Stomach (tissue), 4 donors: ENCODE data around the gene HELZ2.

Experiments used
- POLR2AphosphoS5 ChIP-seq, 3 donors: sonication (generic); formaldehyde crosslinking; IDR thresholded peaks; one replicate each; pipeline ENCODE4 v1.6.1; 2016; ENCODE audit warnings: antibody characterized with exemption in 3 of 3
- TF ChIP-seq, protein P1 (sequence below), 7 experiments: fragments of 450-650 bp in 4 of 7; fragments of 200-600 bp in 3 of 7; sonication (generic) in 3 of 7; IDR thresholded peaks; one replicate each; pipeline ENCODE4 v1.5.1; 2016 to 2019; ENCODE audit warnings: antibody characterized with exemption in 7 of 7, control low read depth in 2 of 7, mild to moderate bottlenecking in 1 of 7

DNA sequence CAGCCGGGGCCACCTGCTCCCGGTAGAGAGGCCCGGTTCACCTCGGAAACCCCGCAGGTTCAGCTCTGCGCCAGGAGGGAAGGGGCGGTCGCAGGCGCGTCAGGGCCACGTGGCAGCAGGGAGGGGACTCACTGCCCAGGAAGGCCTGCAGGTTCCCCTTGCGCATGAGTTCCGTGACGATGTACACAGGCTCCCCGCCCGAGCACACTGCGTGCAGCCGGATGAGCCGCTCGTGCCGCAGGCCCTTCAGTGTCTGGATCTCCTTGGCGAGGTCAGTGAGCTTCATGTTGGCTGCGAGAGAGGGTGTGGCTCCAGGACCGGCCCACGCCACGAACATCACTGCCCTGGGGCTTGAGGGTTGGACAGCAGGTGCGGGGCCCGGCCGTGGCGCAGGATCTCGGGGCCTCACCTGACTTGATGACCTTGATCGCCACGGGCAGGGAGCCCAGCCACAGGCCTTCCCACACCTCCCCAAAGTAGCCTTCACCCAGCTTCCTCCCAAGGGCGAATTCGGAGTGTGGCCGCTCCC is 31.9 kb downstream of the HELZ2 start:
- TF ChIP-seq, protein P1, sequence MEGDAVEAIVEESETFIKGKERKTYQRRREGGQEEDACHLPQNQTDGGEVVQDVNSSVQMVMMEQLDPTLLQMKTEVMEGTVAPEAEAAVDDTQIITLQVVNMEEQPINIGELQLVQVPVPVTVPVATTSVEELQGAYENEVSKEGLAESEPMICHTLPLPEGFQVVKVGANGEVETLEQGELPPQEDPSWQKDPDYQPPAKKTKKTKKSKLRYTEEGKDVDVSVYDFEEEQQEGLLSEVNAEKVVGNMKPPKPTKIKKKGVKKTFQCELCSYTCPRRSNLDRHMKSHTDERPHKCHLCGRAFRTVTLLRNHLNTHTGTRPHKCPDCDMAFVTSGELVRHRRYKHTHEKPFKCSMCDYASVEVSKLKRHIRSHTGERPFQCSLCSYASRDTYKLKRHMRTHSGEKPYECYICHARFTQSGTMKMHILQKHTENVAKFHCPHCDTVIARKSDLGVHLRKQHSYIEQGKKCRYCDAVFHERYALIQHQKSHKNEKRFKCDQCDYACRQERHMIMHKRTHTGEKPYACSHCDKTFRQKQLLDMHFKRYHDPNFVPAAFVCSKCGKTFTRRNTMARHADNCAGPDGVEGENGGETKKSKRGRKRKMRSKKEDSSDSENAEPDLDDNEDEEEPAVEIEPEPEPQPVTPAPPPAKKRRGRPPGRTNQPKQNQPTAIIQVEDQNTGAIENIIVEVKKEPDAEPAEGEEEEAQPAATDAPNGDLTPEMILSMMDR (IDR thresholded peaks at IDR 0.05), result no peak
- peak in 1 of 3 donors; percentile 89 for TF ChIP-seq POLR2AphosphoS5 (IDR thresholded peaks at IDR 0.05)
